ENCODE data around the gene ZFP69B.

- TF ChIP-seq, protein P1, sequence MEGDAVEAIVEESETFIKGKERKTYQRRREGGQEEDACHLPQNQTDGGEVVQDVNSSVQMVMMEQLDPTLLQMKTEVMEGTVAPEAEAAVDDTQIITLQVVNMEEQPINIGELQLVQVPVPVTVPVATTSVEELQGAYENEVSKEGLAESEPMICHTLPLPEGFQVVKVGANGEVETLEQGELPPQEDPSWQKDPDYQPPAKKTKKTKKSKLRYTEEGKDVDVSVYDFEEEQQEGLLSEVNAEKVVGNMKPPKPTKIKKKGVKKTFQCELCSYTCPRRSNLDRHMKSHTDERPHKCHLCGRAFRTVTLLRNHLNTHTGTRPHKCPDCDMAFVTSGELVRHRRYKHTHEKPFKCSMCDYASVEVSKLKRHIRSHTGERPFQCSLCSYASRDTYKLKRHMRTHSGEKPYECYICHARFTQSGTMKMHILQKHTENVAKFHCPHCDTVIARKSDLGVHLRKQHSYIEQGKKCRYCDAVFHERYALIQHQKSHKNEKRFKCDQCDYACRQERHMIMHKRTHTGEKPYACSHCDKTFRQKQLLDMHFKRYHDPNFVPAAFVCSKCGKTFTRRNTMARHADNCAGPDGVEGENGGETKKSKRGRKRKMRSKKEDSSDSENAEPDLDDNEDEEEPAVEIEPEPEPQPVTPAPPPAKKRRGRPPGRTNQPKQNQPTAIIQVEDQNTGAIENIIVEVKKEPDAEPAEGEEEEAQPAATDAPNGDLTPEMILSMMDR (IDR thresholded peaks at IDR 0.05) = no peak
- no peak for TF ChIP-seq EZH2 (IDR thresholded peaks at IDR 0.05; ENCODE audit: borderline replicate concordance, insufficient read depth, low read depth, low read length, poor library complexity, severe bottlenecking)
Measured at GRCh38 chr1:40507973-40508372, 57.7 kb downstream of the ZFP69B start.
